ENCODE results near the gene TMEM97.

GRCh38 chr17:28335959-28336871 lies 17.2 kb downstream of the TMEM97 start:
- TF ChIP-seq CTCF (conservative IDR thresholded peaks at IDR 0.05) = no peak
- TF ChIP-seq ZFX (IDR thresholded peaks at IDR 0.05) = no peak
